AG09309 (cell line): ENCODE results near the gene HLA-DRB5.
"Not testable (repeated sequence)": the region's sequence is repeated elsewhere in the genome, so short reads cannot be mapped to it uniquely, and the experiment has no call there.

Experiments
- DNase-seq: peaks from one replicate; pipeline ENCODE4 v3.0.0-alpha.2; 2010; ENCODE audit warnings: low read depth
- H3K4me3 ChIP-seq: 2 replicates; pipeline ENCODE4 v1.5.1; 2011; ENCODE audit warnings: mild to moderate bottlenecking, low read depth, low read length, moderate library complexity; ENCODE audit not compliant: control insufficient read depth
- TF ChIP-seq, protein P1 (sequence below): IDR thresholded peaks from 2 replicates; pipeline ENCODE4 v1.5.1; 2011; ENCODE audit warnings: mild to moderate bottlenecking, low read depth, low read length, inconsistent platforms; ENCODE audit not compliant: insufficient read depth, control insufficient read depth; ENCODE audit errors: missing control alignments

The HLA-DRB5 gene

DNA sequence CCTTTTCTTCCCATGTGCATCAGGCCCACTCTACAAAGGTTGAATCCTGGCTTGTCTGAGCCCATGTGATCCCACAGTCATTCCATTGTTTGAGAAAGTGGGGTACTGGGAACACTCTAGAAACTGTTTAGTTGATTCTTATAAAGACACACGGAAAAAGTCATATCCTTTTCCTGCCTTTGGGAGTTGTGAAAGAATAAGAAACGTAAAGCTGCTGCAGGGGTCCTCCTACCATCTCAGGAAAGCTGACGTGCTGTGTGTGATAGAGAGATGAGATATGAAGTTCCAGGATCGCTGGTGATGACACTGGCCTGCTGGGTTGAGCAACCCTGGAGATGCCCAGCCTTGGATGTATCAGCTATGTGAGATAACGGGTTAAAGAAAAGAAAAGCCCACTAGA, 21.3 kb upstream of the HLA-DRB5 start:
- TF ChIP-seq, protein P1, sequence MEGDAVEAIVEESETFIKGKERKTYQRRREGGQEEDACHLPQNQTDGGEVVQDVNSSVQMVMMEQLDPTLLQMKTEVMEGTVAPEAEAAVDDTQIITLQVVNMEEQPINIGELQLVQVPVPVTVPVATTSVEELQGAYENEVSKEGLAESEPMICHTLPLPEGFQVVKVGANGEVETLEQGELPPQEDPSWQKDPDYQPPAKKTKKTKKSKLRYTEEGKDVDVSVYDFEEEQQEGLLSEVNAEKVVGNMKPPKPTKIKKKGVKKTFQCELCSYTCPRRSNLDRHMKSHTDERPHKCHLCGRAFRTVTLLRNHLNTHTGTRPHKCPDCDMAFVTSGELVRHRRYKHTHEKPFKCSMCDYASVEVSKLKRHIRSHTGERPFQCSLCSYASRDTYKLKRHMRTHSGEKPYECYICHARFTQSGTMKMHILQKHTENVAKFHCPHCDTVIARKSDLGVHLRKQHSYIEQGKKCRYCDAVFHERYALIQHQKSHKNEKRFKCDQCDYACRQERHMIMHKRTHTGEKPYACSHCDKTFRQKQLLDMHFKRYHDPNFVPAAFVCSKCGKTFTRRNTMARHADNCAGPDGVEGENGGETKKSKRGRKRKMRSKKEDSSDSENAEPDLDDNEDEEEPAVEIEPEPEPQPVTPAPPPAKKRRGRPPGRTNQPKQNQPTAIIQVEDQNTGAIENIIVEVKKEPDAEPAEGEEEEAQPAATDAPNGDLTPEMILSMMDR: no peak
- H3K4me3 ChIP-seq: no peak overlapping the region
- DNase-seq: no peak

DNA sequence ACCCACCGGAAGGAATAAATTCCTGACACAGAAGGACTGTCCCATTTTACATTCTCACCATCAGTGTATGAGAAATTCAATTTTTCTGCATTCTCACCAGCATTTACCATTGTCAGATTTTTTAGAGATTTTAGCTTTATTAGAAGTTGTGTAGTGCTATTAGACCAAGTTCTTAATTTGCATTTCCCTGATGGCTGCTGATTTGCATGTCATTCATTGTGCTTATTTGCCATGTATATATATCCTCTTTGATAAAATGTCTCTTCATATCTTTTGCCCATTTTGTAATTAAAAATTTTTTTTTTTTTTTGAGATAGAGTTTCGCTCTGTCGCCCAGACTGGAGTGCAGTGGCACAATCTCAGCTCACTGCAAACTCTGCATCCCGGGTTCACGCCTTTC, 9.8 kb upstream of the HLA-DRB5 start:
- H3K4me3 ChIP-seq: no peak overlapping the region
- TF ChIP-seq, protein P1: no peak
- no peak for DNase-seq

DNA sequence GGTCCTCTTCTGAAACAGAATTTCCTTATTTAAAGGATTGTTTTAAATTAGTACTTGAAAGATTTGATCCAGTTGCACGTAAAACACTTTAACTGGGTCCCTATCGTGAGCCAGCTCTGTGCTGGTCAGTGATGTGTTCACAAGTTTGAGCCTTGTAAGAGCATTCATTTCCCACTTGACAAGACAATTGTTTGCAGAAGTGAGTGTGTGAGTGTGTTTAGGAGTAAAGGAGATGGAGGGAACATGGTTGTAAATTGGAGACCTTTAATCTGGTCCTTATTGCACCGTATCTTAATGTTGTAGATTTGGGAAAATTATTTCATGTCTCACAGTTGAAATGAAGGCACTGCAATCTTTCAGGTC, 325 bp upstream of the HLA-DRB5 start:
- DNase-seq: not testable (repeated sequence)

DNA sequence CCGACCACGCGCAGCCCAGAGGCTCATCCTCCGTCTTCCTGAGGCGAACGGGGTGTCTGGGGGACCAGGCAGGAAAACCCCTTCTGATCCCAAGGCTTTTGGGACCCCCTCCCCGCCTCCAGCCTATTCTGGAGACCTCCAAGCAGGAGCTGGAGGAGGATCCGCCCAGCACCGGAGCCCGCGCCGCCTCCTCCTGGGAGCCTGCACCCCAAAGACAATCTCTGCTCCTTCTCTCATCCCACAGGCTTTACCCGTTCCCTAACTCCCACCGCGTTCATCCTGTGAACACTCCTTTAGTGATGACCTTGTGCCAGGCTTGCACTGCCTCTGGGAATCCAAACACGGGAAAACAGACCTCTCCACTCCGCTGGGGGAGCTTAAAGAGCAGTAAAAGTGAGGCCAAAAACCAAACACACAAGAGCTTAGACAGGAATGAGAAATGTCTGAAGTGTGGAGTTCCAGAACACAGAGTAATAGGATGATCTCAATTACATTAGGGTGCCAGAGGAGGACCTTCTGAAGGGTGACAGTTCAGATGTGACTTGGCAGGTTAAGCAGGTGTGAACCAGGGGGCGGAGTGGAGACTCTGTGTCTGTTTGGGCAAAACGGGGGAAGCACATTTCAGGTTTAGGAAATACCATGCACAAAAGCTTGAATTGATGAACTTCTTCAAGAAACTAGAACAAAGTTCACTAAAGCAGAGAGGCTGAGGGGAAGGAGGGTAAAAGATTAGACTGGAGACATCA, 7.6 kb downstream of the HLA-DRB5 start:
- no peak for DNase-seq

More for the DNA sequence above, 325 bp upstream of the HLA-DRB5 start:
- not testable (repeated sequence) for H3K4me3 ChIP-seq

DNA sequence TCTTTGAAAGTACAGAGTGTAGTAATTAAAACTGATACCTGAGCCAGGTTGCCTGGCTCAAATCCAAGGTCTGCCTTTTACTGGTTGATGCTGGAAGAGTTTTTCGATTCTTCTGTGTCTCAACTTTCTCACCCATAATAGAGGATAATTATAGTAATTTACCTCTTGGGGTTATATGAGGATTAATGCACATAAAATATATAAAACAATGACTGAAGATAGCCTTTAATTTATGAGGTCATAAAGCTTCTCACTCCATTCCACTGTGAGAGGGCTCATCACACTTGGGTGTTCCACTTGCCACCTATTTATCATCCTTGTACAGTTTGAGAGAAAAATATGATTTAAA, 10.2 kb downstream of the HLA-DRB5 start:
- TF ChIP-seq, protein P1: no peak
- no peak for DNase-seq
- no peak overlapping the region for H3K4me3 ChIP-seq

More for the DNA sequence above, 7.6 kb downstream of the HLA-DRB5 start:
- TF ChIP-seq, protein P1: no peak
- H3K4me3 ChIP-seq: no peak overlapping the region

DNA sequence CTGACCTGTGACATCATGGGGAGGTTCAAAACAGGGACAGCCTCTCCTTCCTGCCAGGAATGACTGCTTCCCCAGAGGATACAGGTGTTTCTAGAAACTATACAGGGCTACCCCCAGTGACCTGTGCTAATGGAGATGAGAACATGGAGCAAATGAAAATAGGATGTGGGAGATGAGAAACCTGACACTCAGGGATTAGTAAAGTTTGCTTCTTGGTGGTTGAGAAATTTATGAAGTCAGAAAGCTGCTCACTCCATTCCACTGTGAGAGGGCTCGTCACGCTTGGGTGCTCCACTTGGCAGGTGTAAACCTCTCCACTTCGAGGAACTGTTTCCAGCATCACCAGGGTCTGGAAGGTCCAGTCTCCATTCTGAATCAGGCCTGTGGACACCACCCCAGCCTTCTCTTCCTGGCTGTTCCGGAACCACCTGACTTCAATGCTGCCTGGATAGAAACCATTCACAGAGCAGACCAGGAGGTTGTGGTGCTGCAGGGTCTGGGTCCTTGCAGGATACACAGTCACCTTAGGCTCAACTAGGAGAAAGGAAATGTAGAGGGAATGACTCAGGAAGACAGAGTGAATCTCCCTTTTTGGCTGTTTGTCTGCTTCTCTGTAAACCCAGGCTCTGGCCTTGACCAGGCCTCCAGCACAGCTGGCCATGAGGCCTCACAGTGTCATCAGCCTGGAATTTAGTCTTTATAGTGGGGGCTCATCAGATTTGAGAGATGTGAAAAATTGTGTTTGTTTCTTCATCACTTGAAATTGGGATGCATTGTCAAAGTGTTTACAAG, 10.8 kb downstream of the HLA-DRB5 start:
- TF ChIP-seq, protein P1: no peak
- no peak overlapping the region for H3K4me3 ChIP-seq
- DNase-seq: no peak
